Ishikawa (cell line): ENCODE data around the gene ACTC1.

Source experiments
- CEBPB ChIP-seq: IDR thresholded peaks from 2 replicates; pipeline ENCODE4 v1.6.1; 2012
- EGR1 ChIP-seq: IDR thresholded peaks from 2 replicates; pipeline ENCODE4 v1.6.1; 2012
- EP300 ChIP-seq: IDR thresholded peaks from 2 replicates; pipeline ENCODE4 v1.6.1; 2012; ENCODE audit warnings: borderline replicate concordance
- NFIC ChIP-seq: IDR thresholded peaks from 2 replicates; pipeline ENCODE4 v1.6.1; 2012
- RAD21 ChIP-seq: IDR thresholded peaks from 2 replicates; pipeline ENCODE4 v1.6.1; 2012; ENCODE audit warnings: low read depth
- TAF1 ChIP-seq: IDR thresholded peaks from 2 replicates; pipeline ENCODE4 v1.6.1; 2012; ENCODE audit warnings: low read depth, mild to moderate bottlenecking
- TCF12 ChIP-seq: IDR thresholded peaks from 2 replicates; pipeline ENCODE4 v1.6.1; 2012; ENCODE audit warnings: low read depth
- TEAD4 ChIP-seq: IDR thresholded peaks from 2 replicates; pipeline ENCODE4 v1.6.1; 2012
- YY1 ChIP-seq: IDR thresholded peaks from 2 replicates; pipeline ENCODE4 v1.6.1; 2012; ENCODE audit warnings: low read depth
- ZBTB7A ChIP-seq: IDR thresholded peaks from 2 replicates; pipeline ENCODE4 v1.6.1; 2012; ENCODE audit warnings: low read depth
- TF ChIP-seq, protein P1 (sequence below): IDR thresholded peaks from 2 replicates; pipeline ENCODE4 v1.6.1; 2012; ENCODE audit warnings: low read depth, mild to moderate bottlenecking
- TF ChIP-seq, protein P2 (sequence below): IDR thresholded peaks from 2 replicates; pipeline ENCODE4 v1.6.1; 2012
- TF ChIP-seq, protein P3 (sequence below): IDR thresholded peaks from 2 replicates; pipeline ENCODE4 v1.6.1; 2012

DNA sequence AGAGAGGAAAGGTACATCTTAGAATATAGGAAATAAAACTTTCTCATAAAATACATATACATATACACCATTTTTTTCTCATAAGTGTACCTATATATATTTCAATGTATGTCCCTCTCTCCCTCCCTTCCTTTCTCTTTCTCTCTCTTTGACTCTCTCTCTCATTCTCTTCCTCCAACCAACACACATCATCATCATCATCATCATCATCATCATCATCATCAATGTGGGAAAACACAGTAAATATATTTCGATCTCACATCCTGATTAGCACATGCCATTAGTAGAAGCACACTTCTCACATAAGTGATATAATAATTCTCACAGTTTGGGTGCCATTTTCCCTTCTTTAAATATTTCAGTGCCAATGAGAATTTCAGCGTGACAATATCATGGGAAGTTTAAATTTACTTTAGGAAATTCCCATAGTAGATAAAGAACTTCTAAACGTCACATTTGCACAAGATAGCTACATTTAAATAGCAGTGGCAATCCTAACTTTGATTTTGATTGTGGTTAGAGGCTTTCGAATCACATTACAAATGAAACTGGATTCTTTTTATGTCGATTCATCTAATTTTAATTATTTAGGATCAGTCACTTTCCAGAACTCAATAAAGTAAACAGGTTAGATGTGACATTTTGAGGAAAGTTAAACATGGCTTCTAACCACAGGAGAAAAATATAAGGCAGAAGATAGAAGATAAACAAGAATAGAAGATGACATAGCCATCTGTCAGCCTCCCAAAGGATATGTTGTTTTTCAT lies 33.0 kb upstream of the ACTC1 start:
- TF ChIP-seq, protein P1, sequence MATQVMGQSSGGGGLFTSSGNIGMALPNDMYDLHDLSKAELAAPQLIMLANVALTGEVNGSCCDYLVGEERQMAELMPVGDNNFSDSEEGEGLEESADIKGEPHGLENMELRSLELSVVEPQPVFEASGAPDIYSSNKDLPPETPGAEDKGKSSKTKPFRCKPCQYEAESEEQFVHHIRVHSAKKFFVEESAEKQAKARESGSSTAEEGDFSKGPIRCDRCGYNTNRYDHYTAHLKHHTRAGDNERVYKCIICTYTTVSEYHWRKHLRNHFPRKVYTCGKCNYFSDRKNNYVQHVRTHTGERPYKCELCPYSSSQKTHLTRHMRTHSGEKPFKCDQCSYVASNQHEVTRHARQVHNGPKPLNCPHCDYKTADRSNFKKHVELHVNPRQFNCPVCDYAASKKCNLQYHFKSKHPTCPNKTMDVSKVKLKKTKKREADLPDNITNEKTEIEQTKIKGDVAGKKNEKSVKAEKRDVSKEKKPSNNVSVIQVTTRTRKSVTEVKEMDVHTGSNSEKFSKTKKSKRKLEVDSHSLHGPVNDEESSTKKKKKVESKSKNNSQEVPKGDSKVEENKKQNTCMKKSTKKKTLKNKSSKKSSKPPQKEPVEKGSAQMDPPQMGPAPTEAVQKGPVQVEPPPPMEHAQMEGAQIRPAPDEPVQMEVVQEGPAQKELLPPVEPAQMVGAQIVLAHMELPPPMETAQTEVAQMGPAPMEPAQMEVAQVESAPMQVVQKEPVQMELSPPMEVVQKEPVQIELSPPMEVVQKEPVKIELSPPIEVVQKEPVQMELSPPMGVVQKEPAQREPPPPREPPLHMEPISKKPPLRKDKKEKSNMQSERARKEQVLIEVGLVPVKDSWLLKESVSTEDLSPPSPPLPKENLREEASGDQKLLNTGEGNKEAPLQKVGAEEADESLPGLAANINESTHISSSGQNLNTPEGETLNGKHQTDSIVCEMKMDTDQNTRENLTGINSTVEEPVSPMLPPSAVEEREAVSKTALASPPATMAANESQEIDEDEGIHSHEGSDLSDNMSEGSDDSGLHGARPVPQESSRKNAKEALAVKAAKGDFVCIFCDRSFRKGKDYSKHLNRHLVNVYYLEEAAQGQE: no peak
- TF ChIP-seq CEBPB (no peak), EGR1 (no peak), TAF1 (no peak), EP300 (no peak), RAD21 (no peak), ZBTB7A (no peak), TEAD4 (no peak), TCF12 (no peak), YY1 (no peak), NFIC (no peak)
- TF ChIP-seq, protein P2, sequence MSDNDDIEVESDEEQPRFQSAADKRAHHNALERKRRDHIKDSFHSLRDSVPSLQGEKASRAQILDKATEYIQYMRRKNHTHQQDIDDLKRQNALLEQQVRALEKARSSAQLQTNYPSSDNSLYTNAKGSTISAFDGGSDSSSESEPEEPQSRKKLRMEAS: no peak
- TF ChIP-seq, protein P3, sequence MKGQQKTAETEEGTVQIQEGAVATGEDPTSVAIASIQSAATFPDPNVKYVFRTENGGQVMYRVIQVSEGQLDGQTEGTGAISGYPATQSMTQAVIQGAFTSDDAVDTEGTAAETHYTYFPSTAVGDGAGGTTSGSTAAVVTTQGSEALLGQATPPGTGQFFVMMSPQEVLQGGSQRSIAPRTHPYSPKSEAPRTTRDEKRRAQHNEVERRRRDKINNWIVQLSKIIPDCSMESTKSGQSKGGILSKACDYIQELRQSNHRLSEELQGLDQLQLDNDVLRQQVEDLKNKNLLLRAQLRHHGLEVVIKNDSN: no peak
